DOHH2 (cell line): ENCODE results near the gene EPHB2.

Source experiments
- H3F3A ChIP-seq: fragments of 200-600 bp; sonication (generic), shearing (Covaris generic); 2 replicates; pipeline ENCODE4 v1.6.0; 2016; ENCODE audit warnings: antibody characterized with exemption, mild to moderate bottlenecking; ENCODE audit not compliant: control insufficient read depth, insufficient read depth
- H3K27ac ChIP-seq: fragments of 200-600 bp; sonication (generic); 2 replicates; pipeline ENCODE4 v1.5.1; 2014; ENCODE audit warnings: low read depth, mild to moderate bottlenecking, low read length, moderate library complexity
- H3K27me3 ChIP-seq: fragments of 200-600 bp; sonication (generic); 2 replicates; pipeline ENCODE4 v1.6.1; 2014; ENCODE audit warnings: mild to moderate bottlenecking, low read length, mixed read lengths; ENCODE audit not compliant: control insufficient read depth
- H3K36me3 ChIP-seq: fragments of 200-600 bp; sonication (generic); 2 replicates; pipeline ENCODE4 v1.6.1; 2014; ENCODE audit warnings: mild to moderate bottlenecking, low read length, moderate library complexity, mixed read lengths; ENCODE audit not compliant: control insufficient read depth
- H3K4me1 ChIP-seq: fragments of 200-600 bp; sonication (generic); 2 replicates; pipeline ENCODE4 v1.6.1; 2014; ENCODE audit warnings: mild to moderate bottlenecking, low read length, mixed read lengths; ENCODE audit not compliant: control insufficient read depth
- H3K4me2 ChIP-seq: fragments of 200-600 bp; sonication (generic); 2 replicates; pipeline ENCODE4 v1.6.0; 2014; ENCODE audit warnings: mild to moderate bottlenecking, low read length, moderate library complexity
- H3K4me3 ChIP-seq: fragments of 200-600 bp; sonication (generic); 2 replicates; pipeline ENCODE4 v1.5.1; 2014; ENCODE audit warnings: mild to moderate bottlenecking, low read length, mixed read lengths
- H3K79me2 ChIP-seq: fragments of 200-600 bp; sonication (generic); 2 replicates; pipeline ENCODE4 v1.6.1; 2014; ENCODE audit warnings: mild to moderate bottlenecking, low read length, mixed read lengths; ENCODE audit not compliant: control insufficient read depth
- H3K9me2 ChIP-seq: fragments of 200-600 bp; sonication (generic); replicated peaks from 2 replicates; pipeline ENCODE4 v1.6.1; 2014; ENCODE audit warnings: mild to moderate bottlenecking, low read length, mixed read lengths; ENCODE audit not compliant: control insufficient read depth
- H3K9me3 ChIP-seq: fragments of 200-600 bp; sonication (generic); 2 replicates; pipeline ENCODE4 v1.6.1; 2014; ENCODE audit warnings: antibody characterized with exemption, low read length, mixed read lengths; ENCODE audit not compliant: control insufficient read depth, insufficient read depth
- H4K20me1 ChIP-seq: fragments of 200-600 bp; sonication (generic); 2 replicates; pipeline ENCODE4 v1.6.0; 2014; ENCODE audit warnings: low read depth, mild to moderate bottlenecking, antibody characterized with exemption, low read length, moderate library complexity; ENCODE audit not compliant: control insufficient read depth, insufficient read depth
- EZH2phosphoT487 ChIP-seq: fragments of 200-600 bp; sonication (generic); IDR thresholded peaks from 2 replicates; pipeline ENCODE4 v1.6.1; 2017; ENCODE audit warnings: borderline replicate concordance, mild to moderate bottlenecking, antibody characterized with exemption, low read length, moderate library complexity, mixed read lengths
- TF ChIP-seq, protein P1 (sequence below): fragments of 200-600 bp; sonication (generic); IDR thresholded peaks from one replicate; pipeline ENCODE4 v1.5.1; 2014; ENCODE audit warnings: antibody characterized with exemption, mild to moderate bottlenecking, low read depth, low read length; ENCODE audit not compliant: poor library complexity, severe bottlenecking

EPHB2 gene

DNA sequence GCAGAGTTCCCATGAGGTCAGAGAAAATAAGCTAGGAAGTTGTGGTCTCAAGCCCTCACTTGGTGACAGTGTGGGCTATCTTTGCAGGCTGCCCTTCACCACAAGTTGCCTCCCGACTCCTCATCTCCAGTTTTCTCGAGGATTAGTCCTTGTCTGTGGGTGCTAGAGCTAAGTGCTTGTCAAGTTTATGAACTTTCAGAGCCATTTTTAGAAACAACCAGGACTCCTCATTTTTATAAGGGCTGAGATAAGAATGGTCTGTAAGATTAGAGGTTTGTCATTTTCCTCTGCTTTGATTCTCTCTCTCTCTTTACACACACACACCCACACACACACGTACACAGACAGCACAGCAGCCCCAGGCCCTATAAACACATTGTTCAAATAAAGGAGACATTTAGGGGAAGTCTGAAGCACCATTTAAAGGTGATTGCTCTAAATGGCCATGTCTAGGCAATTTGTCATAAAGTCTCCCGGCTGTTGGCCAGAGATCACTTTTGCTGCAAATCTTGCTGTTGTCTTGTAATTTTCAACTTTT, 134.8 kb downstream of the EPHB2 start:
- H3K36me3 ChIP-seq = no peaks in the 10 kb centered on the region
- no peaks in the 10 kb centered on the region for H3K9me2 ChIP-seq
- no peak overlapping the region for H3K27ac ChIP-seq
- peaks cover 5% of the 10 kb centered on the region for H3K4me1 ChIP-seq
- H3K4me3 ChIP-seq = no peak overlapping the region
- no peaks in the 10 kb centered on the region for H4K20me1 ChIP-seq
- no peaks in the 10 kb centered on the region for H3F3A ChIP-seq
- peaks cover 4% of the 10 kb centered on the region; the same call in 1 of the 2 replicates for H3K27me3 ChIP-seq
- TF ChIP-seq, protein P1, sequence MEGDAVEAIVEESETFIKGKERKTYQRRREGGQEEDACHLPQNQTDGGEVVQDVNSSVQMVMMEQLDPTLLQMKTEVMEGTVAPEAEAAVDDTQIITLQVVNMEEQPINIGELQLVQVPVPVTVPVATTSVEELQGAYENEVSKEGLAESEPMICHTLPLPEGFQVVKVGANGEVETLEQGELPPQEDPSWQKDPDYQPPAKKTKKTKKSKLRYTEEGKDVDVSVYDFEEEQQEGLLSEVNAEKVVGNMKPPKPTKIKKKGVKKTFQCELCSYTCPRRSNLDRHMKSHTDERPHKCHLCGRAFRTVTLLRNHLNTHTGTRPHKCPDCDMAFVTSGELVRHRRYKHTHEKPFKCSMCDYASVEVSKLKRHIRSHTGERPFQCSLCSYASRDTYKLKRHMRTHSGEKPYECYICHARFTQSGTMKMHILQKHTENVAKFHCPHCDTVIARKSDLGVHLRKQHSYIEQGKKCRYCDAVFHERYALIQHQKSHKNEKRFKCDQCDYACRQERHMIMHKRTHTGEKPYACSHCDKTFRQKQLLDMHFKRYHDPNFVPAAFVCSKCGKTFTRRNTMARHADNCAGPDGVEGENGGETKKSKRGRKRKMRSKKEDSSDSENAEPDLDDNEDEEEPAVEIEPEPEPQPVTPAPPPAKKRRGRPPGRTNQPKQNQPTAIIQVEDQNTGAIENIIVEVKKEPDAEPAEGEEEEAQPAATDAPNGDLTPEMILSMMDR = no peak
- TF ChIP-seq EZH2phosphoT487 = no peak
- no peaks in the 10 kb centered on the region for H3K9me3 ChIP-seq
- no peaks in the 10 kb centered on the region for H3K79me2 ChIP-seq
- H3K4me2 ChIP-seq = no peak overlapping the region

DNA sequence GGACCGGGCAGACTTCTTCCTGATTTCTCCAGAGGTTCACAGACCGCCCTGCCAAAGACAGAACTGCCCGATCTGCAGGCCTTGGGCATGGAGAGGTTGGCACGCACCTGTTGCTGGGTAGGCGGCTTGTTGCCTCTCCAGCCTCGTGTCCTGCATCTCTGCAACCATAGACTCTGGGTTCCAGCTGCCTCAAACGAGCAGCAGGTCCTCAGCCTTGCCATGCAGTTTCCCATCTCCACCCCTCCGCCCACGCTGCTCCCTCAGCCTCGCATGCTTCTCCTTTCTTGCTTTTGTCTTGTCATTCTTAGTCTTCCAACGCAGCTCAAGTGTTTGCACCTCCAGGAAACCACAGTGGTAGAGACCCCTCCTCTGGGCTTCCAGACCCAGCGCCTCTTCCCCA, 135.8 kb downstream of the EPHB2 start:
- peaks cover 15% of the 10 kb centered on the region for H3K4me1 ChIP-seq
- no peaks in the 10 kb centered on the region; the same call in 1 of the 2 replicates for H3K27me3 ChIP-seq
- no peaks in the 10 kb centered on the region for H3K79me2 ChIP-seq
- H3K4me3 ChIP-seq = no peak overlapping the region
- H3K27ac ChIP-seq = no peak overlapping the region
- H3K9me2 ChIP-seq = no peaks in the 10 kb centered on the region
- H3K4me2 ChIP-seq = no peak overlapping the region
- H3K36me3 ChIP-seq = no peaks in the 10 kb centered on the region
- no peak for TF ChIP-seq EZH2phosphoT487
- TF ChIP-seq, protein P1 = no peak
- H3F3A ChIP-seq = no peaks in the 10 kb centered on the region
- no peaks in the 10 kb centered on the region for H4K20me1 ChIP-seq
- H3K9me3 ChIP-seq = no peaks in the 10 kb centered on the region

DNA sequence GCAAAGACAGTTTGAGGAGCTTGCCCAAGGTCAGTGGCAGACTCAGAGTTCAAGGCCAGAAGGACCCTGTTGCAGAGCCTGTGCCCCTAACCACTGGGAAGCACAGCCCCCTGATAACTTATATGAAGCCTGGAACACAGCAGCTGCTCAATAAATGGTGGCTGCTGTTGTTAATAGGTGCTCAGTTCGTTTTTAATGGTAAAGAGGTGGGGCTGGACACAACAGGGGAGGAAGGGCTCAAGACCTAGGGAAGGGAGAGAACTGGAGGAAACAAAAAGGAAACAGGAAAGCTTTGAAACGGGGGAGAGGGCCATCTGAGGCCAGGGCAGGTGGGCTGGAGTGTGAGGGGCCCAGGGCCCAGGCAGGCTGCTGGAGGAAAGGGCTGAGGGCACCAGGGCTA, 136.6 kb downstream of the EPHB2 start:
- peaks cover 23% of the 10 kb centered on the region for H3K4me1 ChIP-seq
- H3K27me3 ChIP-seq = no peaks in the 10 kb centered on the region; the same call in 1 of the 2 replicates
- no peaks in the 10 kb centered on the region for H3K79me2 ChIP-seq
- no peaks in the 10 kb centered on the region for H3K9me3 ChIP-seq
- H3K9me2 ChIP-seq = no peaks in the 10 kb centered on the region
- no peak overlapping the region for H3K4me3 ChIP-seq
- no peak overlapping the region for H3K27ac ChIP-seq
- no peaks in the 10 kb centered on the region for H3K36me3 ChIP-seq
- no peak overlapping the region for H3K4me2 ChIP-seq
- TF ChIP-seq, protein P1 = no peak
- TF ChIP-seq EZH2phosphoT487 = no peak
- no peaks in the 10 kb centered on the region for H3F3A ChIP-seq
- H4K20me1 ChIP-seq = no peaks in the 10 kb centered on the region
